GM18507 (cell line): Measurements from ENCODE around the gene STAT6.

Experiments used
- DNase-seq: peaks from one replicate; pipeline ENCODE4 v3.0.0; 2011; ENCODE audit warnings: low read depth; ENCODE audit not compliant: insufficient read length; ENCODE audit errors: extremely low spot score
- FAIRE-seq: peaks from 2 replicates; lab custom pipeline; 2011; peaks lifted over from hg19 to GRCh38; lab: Jason Lieb, UNC

STAT6 gene, protein sequence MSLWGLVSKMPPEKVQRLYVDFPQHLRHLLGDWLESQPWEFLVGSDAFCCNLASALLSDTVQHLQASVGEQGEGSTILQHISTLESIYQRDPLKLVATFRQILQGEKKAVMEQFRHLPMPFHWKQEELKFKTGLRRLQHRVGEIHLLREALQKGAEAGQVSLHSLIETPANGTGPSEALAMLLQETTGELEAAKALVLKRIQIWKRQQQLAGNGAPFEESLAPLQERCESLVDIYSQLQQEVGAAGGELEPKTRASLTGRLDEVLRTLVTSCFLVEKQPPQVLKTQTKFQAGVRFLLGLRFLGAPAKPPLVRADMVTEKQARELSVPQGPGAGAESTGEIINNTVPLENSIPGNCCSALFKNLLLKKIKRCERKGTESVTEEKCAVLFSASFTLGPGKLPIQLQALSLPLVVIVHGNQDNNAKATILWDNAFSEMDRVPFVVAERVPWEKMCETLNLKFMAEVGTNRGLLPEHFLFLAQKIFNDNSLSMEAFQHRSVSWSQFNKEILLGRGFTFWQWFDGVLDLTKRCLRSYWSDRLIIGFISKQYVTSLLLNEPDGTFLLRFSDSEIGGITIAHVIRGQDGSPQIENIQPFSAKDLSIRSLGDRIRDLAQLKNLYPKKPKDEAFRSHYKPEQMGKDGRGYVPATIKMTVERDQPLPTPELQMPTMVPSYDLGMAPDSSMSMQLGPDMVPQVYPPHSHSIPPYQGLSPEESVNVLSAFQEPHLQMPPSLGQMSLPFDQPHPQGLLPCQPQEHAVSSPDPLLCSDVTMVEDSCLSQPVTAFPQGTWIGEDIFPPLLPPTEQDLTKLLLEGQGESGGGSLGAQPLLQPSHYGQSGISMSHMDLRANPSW

DNA sequence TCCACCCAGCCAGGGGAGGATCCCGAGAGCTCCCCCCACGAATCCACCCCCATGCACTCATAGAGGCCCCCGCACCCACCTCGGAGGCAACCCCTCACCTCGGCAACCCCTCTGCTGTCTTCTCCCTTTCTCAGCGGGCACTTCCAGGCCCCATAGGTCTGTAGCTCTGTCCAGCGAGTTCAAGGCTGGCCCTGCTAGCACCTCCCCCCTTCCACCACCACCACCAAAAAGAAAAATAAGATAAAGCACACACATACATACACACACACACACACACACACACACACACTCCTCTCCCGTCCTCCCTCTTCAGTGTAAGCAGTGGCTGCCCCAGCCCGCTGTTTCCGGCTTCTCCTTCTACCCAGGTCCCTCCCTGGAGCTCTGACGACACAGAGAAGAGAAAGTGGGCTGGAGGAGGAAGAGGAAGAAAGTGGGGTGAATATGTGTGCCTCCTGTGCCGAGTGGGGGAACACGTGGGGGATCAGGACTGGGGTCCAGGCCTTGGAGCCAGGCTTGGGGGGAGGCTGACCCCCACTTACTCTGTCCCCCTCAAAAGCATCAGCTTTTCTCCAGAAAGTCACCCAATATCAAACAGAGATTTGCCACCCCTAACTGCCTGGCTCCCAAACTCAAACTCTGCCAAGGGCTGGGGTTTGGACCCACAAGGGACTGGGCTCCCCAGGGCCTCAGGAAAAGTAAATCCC lies at the start of gene STAT6:
Gene STAT6, minus strand, starts transcription at position 332 of the 704 bp plus-strand sequence. CDS start 3,084 bp downstream, outside the sequence.
- FAIRE-seq (peak; percentile 95), DNase-seq (no peak)

DNA sequence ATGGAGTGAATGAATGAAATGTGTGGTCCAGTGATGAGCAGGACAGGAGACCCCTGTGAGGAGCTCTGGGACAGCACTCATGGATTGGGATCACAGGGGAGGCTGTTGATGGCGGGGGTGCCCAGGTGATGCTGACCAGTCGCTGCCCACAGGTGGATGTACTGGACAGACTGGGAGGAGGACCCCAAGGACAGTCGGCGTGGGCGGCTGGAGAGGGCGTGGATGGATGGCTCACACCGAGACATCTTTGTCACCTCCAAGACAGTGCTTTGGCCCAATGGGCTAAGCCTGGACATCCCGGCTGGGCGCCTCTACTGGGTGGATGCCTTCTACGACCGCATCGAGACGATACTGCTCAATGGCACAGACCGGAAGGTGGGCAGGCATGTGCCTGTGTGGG lies 49.6 kb upstream of the STAT6 start:
- FAIRE-seq (no peak), DNase-seq (no peak)

DNA sequence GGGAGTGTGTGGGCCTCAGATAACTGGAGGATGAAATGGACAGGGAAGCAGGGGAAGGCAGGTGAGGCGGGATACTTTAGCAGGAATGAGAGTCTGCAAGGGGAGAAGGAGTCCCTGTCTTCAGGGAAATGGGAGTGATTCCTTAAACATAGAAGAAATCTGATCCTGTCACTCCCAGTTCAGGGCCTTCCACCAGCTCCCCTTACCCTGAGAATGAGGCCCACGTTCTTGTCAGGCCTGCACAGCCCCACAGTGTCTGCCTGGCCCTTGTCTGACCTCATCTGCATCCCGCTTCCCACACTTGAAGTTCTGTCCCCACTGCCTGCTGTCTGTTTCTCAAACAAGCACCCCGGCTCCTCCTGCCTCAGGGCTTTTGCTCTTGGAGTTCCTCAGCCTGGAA lies 48.9 kb upstream of the STAT6 start:
- no peak for FAIRE-seq
- DNase-seq = no peak

DNA sequence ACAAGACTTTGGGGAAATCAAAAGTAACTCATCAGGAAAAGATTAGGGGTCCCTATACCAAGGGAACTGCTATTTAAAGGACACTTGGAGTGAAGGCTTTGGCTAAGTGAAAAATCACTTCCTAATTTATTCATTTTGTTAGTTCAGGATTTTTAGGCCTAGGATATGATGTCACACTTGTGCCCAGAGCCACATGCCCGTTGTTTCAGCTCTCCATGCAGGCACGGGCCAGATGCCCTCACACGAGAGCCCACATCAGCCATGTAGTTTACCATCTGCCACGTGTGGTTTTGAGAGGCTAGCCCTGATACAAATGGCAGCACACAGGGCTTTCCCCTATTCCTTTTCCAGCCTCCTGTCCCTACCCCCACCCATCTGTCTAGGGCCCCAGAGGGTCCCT lies 48.1 kb upstream of the STAT6 start:
- FAIRE-seq = no peak

DNA sequence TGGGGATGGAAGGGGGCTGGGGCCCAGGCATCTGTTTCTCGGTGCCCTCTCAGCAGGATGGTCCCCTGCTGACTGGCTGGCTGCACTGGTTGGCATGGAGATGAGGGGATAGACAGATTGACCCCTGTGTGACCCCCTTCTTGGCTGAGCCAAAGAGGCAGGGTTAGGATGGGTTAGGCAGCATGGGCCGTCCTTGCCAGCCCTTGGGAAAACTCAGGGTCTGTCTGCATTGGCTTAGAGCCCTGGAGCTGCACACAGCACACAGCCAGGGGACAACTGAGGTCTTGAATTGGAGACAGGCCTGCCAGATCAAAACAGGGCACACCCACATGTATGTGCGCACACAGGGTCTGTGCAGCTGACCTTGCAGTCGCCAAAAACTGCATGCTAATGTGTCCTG lies 47.5 kb upstream of the STAT6 start:
- DNase-seq (no peak), FAIRE-seq (no peak)

More for the DNA sequence above, 48.1 kb upstream of the STAT6 start:
- no peak for DNase-seq

DNA sequence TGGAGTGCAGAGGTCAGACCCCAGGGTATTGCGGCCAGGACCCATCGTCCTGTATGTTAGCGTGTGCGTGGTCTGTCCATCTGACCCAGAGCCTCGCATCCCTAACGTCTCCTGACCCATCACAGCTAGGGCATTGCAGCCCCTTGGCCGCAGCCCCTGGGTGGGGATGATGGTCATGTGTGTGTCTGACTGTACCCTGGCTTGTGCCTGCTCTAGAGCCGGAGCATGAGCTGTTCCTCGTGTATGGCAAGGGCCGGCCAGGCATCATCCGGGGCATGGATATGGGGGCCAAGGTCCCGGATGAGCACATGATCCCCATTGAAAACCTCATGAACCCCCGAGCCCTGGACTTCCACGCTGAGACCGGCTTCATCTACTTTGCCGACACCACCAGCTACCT lies 47.0 kb upstream of the STAT6 start:
- FAIRE-seq (no peak), DNase-seq (no peak)

DNA sequence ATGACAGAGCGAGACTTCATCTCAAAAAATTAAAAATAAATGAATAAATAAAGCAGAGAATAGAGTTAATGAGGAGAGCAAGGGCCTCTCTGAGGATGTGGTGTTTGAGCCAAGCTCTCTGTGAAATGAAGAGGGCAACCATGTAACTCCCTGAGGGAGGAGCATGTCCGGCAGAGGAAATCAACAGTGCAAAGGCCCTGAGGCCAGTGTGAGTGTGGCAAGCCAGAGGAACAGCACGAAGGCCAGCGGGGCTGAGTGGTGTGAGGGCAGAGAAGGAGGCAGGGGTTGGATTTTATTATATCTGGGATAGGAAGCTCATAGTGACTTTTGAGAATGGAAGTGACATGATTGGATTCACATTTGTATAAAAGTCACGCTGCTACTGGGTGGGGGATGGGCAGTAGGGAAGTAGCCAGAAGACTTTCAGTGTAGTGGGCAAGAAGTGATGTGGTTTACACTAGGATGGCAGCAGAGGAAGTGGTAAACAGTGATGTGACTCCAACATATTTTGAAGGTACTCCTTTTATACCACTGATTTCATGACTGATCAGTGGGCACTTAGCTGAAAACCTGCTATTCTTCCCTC lies 46.5 kb upstream of the STAT6 start:
- no peak for DNase-seq

DNA sequence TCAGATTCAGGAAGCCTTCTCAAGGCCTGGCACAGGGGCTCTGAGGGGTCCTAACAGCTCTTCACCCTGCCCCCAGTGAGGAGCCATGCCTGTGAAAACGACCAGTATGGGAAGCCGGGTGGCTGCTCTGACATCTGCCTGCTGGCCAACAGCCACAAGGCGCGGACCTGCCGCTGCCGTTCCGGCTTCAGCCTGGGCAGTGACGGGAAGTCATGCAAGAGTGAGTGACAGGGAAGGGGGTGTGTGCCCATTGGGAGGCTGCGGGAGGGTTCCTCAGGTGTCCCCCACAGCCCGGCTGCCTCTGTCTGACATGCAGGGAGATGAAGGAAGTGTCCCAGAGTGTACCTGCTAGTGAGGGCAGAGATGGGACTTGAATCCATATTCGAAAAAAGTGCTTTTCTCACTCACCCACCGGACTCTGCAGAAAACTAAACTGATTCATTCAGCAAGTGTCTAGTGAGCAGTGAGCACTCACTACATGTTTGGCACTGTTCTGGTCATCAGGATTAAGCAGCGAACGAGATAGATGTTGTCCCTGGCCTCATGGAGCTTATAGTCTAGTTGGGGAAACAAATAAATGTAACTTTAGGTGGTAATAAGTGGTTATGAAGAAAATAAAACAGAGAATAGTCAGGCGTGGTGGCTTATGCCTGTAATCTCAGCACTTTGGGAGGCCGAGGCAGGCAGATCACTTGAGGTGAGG lies 45.7 kb upstream of the STAT6 start:
- FAIRE-seq = no peak
- no peak for DNase-seq

More for the DNA sequence above, 46.5 kb upstream of the STAT6 start:
- no peak for FAIRE-seq

DNA sequence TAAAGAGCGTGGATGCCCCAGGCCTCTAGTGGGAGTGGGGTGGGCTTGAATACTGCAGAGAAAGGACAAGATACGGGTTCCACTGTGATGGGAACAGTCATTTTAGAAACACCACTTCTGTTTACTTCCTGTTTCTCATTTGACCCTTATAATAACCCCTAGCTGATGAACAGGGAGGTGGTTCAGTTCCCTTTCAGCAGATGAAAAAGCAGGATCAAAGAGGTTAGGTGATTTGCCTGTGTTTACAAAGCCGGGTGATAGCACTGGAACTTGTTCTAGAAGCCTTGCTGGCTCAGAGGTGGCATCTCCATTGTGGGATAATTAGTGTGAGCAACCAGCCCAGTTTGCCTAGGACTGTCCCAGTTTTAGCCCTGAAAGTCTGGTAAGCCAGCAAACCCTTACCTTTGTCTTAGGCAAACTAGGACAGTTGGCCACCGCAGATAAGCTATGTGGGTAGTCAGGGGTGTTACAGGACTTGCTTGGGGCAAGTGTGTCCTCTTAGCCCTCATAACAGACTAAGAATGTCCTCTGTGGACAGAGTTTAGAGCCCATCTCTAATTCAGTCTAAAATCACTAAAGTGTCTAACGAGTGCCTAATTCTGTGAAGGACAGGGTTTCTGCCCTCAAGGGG lies 43.8 kb upstream of the STAT6 start:
- peak; percentile 18 for FAIRE-seq
- no peak for DNase-seq

DNA sequence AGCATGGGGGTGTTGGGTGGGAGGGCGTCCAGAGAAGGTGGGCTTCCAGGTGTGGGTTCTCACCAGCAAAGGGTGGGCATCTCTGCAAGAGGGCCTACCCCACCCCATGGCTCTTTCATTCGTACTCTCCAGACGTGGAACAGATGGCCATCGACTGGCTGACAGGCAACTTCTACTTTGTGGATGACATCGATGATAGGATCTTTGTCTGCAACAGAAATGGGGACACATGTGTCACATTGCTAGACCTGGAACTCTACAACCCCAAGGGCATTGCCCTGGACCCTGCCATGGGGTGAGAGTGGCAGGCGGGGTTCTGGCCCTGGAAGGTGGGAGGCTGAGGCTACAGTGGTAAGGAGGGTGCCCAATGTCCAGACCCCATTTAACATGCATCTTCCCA lies 42.9 kb upstream of the STAT6 start:
- DNase-seq (no peak), FAIRE-seq (no peak)

DNA sequence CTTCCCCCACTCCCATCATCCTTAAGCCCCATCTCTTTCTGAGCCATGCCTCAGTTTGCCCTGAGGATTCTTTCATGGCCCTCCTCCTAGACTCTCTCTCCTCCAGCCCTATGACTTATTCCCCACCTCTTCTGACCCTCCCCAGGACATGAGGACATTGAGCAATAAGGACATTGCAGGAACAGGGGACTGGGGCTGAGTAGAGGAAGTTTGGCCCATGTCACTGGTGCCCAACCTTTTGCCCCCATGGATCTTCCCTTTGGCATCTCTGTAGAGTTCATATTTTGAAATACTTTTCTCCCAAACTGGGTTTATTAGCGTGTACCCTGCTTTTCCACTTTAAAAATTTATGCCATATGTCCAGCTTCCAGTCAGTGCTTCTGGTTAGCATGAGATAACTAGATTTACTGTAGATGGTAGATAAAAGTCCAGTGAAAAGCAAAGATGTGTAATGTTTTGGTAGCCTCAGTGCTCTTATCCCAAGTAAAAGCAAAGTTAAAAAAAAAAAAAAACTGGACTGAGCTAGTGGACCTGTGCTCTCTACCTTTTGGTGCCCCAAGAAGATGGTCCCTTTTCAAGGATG lies 42.3 kb upstream of the STAT6 start:
- FAIRE-seq = no peak
- no peak for DNase-seq

DNA sequence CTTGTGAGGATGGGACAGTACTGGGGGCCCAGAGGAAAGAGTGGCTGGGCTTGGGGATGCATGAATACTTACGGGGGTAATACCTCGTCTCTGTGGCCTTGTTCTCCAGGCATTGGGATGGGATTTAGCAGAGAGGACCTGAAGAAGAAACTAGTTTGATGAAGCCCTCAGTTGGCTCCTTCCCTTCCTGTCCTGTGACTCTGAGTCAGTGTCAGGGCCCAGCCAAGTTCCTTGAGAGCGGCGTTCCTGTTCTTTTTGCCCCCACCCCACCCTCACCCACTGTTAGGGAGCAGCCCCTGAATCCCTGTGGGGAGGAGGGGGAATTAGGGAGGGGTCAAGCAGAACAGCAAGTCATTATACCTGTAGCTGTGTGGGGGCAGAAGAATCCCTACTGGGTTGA lies 41.5 kb upstream of the STAT6 start:
- FAIRE-seq = no peak
- DNase-seq = no peak

DNA sequence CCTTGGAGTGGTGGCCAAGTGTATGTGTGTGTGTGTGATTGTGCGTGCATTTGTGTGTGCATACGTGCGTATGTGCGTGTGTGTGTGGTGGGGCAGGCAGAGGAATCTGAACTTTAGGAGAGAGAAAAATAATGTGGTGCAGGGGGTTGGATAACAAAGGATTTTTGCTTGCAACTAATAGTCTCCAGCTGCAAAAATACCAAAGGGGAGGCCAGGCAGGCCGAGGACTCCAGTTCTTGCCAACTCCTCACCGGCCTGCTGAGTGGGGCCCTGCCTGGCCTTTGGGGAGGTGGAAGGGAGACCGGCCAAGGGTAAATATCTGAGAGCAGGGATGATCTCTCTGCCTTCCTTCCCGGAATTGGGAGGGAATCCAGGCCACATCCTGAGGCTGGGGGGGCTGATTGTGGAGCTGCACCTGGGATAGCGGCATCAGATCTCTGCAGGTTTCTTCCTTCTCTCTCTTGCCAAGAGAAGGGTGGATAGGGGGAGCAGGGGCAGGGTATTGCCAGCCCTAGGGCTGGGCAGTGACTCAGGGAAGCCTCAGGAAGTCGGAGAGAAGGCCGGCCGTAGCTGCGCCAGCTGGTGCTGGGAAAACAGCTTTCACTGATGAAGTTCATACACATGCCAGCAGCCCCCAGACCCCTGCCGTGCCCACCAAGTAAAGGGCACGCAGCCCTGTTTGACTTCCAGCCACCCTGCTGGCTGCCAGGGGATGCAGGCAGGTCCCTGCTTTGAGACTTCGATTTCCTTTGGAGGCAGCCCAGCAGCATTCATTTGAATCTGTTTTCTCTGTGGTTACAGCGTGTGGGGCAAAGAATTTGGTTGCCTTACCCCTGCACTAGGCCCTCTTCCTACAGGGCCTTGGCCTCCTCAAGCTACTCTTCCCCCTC lies 40.8 kb upstream of the STAT6 start:
- FAIRE-seq (no peak), DNase-seq (no peak)

DNA sequence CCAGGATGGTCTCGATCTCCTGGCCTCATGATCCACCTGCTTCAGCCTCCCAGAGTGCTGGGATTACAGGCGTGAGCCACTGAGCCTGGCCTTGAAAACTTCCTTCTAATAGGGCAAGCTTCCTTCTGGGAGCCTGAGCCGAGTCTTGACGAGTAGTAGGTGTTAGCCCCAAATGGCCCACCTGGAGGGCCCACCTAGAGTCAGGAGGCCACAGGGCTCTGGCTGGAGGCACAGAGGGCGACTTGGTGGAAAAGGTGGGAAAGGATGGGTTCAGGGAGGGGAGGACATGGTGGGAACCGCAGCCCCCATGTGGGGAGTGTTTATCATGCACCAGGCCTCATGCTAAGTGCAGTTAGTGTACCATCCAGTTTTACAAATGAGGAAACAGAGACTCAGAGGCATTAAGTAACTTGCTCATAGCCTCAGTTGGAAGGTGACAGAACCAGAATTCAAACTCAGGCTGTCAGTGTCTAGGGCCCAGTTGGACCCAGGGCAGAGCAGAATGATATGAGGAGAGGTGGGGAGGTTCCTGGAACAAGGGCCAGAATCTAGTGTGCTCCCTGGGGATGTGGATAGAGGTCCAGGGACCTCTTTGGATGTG lies 39.3 kb upstream of the STAT6 start:
- DNase-seq = no peak
- no peak for FAIRE-seq

DNA sequence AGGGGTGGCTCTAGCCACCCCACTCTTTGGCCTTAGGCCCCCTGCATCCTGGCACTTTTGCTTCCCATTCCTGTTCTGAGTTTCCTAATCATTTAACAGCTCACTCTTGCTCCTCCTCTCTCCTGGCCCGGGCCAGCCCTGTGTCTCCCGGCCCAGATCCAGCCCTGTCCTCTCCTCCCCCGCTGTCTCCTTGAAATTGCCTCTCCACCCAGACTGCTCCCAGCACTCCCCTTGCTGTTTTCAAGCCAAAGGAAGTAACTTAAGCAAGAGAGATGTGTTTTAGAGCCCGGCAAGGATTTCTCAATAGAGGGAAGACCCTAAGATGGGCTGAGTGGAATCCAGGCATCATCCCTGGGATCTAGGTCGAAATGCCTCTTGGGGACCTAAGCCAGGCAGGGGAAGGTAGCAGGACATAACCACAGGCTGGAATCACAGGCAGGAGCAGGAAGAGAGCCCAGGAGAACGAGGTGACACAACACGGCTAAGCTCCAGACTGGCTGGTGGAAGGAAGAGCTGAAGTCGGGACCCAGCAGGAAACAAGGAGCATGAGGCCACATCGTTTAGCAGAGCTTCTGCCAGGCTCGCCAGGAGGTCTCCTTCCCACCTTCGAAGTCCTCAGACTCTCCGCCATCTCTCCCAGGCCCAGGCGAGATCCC lies 38.2 kb upstream of the STAT6 start:
- DNase-seq = no peak
- no peak for FAIRE-seq

DNA sequence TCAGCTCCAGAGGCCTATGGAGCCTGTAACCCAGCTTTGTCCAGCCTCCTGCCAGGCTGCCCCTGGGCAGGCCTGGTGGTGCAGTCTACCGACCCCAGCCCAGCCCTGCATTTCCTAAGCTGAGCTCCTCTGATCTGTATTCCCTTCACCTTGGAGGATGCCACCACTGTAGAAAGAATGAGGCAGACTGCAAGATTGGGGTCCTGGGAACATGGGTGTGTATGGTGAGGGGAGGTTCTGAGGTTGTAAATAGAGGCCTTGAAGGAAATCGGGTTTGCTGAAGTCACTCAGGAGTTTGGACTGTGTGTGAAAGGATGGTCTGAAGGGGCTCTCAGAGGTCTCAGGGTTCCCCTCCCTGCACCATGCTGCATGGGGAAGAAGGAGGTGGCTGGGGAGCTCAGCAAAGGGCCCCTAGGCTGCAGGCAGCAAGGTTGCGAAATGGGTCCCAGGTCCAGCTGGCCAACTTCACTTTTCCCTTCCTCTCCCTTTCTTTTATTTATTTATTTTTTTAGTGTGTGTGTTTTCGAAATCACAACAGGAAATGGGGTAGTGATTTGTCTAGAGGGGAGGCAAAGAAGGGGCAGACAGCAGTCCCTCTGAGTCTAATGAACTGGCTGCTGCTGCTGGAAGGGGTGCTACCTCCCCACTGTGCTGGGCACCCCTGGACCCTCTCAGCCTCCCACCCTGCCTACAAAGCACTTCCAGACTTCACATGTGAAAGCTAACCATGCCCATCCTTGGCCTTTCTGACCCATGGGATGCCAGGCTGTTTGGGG lies 37.5 kb upstream of the STAT6 start:
- FAIRE-seq (no peak), DNase-seq (no peak)
